Kidney tubule cell (primary cell): Measurements from ENCODE around the gene SSH2.
"Not testable (repeated sequence)": the region's sequence is repeated elsewhere in the genome, so short reads cannot be mapped to it uniquely, and the experiment has no call there.

Experiments
- DNase-seq: peaks from one replicate; pipeline ENCODE4 v3.0.0-alpha.2; 2018; ENCODE audit warnings: low spot score

Gene SSH2

DNA sequence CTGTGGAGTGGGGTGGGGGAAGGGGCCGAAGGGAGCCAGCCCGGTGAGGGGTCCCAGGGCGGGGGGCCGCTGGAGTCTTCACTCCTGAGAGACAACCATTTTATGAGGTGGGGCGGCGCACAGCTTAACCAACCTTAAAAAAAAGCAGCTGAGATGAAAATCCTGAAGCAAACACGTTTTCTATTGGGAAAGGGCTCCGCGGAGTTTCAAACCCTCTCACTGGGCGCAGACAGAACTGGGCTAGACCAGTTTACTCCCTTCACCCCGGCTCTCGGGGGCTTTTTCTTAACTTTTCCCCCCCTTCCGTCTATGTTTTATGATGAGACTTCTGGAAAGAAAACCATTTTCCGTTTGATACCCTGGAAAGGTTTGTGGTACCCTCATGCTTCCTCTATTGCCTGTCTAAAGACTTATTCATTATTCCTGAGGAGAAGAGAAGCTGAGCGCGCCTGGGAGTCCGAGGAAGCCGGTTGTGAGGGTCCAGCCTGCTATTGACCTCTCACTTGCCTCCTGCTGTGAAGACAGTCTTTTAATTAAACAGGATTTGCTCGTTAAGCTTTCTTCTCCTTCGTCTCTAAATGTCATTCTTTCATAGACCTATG, 482 bp upstream of the SSH2 start:
- DNase-seq, result no peak

GRCh38 chr17:29929006-29929532, 959 bp downstream of the SSH2 start:
- DNase-seq, result peak; percentile 76

DNA sequence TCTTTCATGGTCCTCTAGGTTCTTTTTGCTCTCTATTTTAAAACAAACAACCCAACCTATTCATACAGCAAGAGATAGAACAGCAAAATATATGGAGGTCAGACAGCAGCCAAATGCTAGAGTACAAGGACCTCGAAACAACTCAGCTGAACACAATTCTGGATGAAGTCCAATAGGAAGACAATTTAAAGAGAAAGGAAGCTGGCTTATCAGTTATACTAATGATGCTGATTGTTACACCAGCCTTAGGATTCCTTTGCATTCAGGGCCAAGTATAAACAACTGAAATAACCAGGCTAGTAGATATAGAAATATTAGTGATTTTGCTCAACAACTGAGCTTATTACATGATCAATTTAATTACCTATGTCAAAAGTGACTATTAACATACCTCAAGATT, 2.5 kb downstream of the SSH2 start:
- DNase-seq, result no peak

- no peak for DNase-seq
These were observed 5.2 kb downstream of the SSH2 start for GRCh38 chr17:29924786-29925185.

- DNase-seq, result peak; percentile 94
These were observed 10.8 kb downstream of the SSH2 start for GRCh38 chr17:29918922-29919856.

- no peak for DNase-seq
These were observed 12.0 kb downstream of the SSH2 start for GRCh38 chr17:29918016-29918415.

DNA sequence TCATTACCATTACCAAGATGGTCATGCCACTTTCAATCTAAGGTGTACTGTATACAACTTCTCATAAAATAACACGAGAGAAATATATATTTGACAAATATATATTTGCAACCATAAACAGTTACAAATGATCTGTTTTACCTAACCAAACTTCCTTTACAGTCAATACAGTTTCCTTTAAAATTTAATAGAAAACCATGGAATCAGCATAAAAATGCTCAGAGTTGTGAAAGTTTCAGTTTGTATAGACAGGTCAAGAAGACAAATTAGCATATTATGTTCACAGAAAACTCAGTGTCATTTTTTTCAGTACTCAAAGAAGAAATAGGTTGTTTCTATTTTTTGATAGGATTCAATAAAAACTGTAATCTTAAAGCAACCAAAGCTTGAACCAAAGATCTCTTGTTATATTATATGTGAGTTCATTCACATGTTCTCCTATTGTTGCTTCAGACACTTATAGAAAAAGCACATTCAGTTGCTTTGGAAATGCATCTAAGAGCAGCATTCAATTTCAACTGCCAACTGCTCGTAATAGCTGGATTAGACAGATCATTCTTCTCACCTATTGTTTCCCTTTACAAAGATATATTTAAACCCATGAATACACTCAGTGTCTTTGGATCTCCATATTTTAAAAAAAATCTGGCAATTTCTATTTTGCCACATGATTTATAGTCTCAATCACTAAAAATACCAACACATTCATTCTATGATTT, 15.1 kb downstream of the SSH2 start:
- DNase-seq, result no peak

GRCh38 chr17:29911641-29912177, 18.3 kb downstream of the SSH2 start:
- no peak for DNase-seq

GRCh38 chr17:29909236-29910003, 20.6 kb downstream of the SSH2 start:
- DNase-seq, result peak; percentile 47

- no peak for DNase-seq
These were observed 23.1 kb downstream of the SSH2 start for GRCh38 chr17:29906969-29907368.

GRCh38 chr17:29905879-29906167, 24.2 kb downstream of the SSH2 start:
- DNase-seq, result no peak

DNA sequence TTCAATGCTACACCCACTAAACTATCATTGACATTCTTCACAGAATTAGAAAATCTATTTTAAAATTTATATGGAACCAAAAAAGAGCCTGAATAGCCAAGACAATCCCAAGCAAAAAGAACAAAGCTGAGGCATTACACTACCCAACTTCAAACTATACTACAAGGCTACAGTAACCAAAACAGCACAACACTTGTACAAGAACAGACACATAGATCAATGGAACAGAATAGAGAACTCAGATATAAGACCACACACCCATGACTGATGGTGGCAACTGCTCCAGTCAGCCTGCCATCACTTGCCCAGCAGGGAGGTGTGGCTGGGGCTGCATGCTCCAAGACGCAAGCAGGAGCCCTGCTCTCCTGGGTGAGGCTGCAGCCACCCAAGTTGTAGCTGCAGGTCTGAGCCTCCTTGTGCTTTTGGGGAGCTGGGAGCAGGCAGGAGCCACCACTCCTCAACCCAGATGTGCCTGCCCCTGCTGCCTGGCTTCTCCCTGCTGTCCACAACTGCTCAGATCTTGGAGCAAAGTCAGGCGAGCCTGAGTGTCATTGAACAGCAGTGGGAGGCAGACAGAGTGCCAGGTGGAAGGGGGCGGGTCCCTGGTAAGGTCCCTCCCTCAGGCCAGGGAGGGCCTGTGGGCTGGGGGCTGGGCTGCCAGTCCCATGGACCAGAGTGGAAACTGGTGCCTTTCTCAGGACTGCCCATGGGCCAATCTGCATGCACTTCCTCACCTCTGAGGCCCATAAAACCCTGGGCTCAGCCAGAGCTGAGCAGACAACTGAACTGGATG, 24.7 kb downstream of the SSH2 start:
- DNase-seq, result no peak

GRCh38 chr17:29903471-29903870, 26.6 kb downstream of the SSH2 start:
- no peak for DNase-seq

GRCh38 chr17:29897136-29897535, 32.9 kb downstream of the SSH2 start:
- DNase-seq, result not testable (repeated sequence)

GRCh38 chr17:29892201-29892600, 37.8 kb downstream of the SSH2 start:
- no peak for DNase-seq

DNA sequence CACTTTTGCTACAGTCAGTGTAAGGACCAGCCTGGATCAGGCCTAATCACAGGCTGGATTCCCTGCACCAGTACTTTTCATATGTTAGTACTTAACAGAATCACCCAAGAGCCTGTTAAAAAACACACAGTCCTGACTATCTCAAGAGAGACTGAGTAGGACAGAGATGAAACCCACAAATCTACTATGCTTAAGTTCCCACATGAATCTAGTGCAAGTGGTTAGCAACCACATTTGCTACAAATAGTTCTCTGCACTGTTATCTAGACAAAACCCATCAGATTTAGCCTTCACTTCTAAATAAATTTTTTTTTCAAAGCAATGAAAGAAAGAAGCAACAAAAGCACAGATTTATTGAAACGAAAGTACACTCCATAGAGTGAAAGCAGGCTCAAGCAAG, 38.9 kb downstream of the SSH2 start:
- no peak for DNase-seq

DNA sequence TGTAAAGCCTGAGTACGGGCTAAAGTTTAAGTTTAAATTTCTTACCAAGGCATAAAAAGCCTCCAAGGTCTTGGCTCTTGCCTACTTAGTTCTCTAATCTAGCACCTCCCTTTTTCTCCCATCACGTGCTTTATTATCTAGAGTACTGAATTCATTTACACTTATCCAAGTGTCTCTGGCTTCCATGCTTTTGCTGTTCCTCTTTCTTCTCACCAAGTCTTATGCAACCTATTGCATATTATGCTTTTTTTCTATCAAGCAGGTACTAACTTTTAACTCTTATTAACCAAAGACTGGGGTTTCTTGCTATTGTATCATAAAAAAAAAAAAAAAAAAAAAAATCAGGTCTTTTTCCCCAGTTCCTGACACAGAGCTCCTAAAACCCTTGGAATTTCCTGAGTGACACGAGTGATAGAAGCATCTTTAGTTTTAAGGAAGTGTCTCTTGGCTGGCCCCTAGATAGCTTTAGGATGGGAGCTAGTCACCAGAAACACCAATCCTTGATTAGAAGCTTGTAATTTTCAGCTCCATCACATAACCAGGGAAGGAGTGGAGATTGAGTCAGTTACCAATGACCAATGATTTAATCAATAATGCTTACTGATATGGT, 44.9 kb downstream of the SSH2 start:
- no peak for DNase-seq

GRCh38 chr17:29883497-29883896, 46.5 kb downstream of the SSH2 start:
- DNase-seq, result peak; percentile 14

GRCh38 chr17:29881256-29881655, 48.8 kb downstream of the SSH2 start:
- no peak for DNase-seq

DNA sequence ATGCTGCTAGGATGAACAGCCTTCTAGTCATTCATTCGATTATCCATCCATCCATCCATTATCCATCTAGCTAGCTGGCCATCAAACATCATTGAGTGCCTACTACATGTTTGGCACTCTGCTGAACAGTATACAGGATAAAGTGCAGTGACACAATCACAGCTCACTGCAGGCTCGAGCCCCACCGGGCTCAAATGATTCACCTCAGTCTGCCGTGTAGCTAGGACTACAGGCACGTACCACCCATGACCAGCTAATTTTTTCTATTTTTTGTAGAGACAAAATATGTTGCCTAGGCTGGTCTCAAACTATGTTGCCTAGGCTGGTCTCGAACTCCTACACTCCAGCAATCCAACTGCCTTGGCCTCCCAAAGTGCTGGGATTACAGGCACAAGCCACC, 50.0 kb downstream of the SSH2 start:
- DNase-seq, result no peak
